DND-41 (cell line): ENCODE results near the gene LRRC59.

Source experiments
- CTCF ChIP-seq: IDR thresholded peaks from 2 replicates; pipeline ENCODE4 v1.5.1; 2012; ENCODE audit warnings: borderline replicate concordance, low read length, moderate library complexity, mild to moderate bottlenecking; ENCODE audit not compliant: poor library complexity, severe bottlenecking; ENCODE audit errors: extremely low read depth
- EZH2 ChIP-seq: IDR thresholded peaks from 3 replicates; pipeline ENCODE4 v1.6.1; 2012; ENCODE audit warnings: borderline replicate concordance, low read depth, mild to moderate bottlenecking, moderate library complexity, low read length, inconsistent platforms; ENCODE audit not compliant: severe bottlenecking

- TF ChIP-seq CTCF (no peak), EZH2 (no peak)
These were observed 44.4 kb downstream of the LRRC59 start for GRCh38 chr17:50352693-50353599.
